ENCODE measurements around the gene GAS7. TPM values are rescaled to one million over a fixed set of nuclear protein-coding genes. Genes with fewer than 3 reads are reported as not detected.

GAS7 gene
- total and polyA plus RNA-seq, 2 donors (not counting 1 experiment from before 2014, with no cell fraction given): 3.4 to 13.6 TPM

- WGBS (ENCODE audit: insufficient coverage): 97% methylated on average over 34 of the region's 35 CpGs
- H3K4me1 ChIP-seq (ENCODE audit: control insufficient read depth in 2 of 2, insufficient read depth in 2 of 2, low read length in 2 of 2): no peaks in the 10 kb centered on the region
Measured at GRCh38 chr17:9904277-9905077, 293.9 kb downstream of the GAS7 start.

More at GRCh38 chr17:9904277-9905077, 293.9 kb downstream of the GAS7 start:
- intact Hi-C loops (cut with micrococcal nuclease): no loop called here
- TF ChIP-seq EZH2 (IDR thresholded peaks at IDR 0.05; ENCODE audit: borderline replicate concordance, insufficient read depth, low read depth, low read length, poor library complexity, severe bottlenecking): no peak
- TF ChIP-seq CTCF (IDR thresholded peaks at IDR 0.05): no peak
- Histone ChIP-seq H3K4me3 (ENCODE audit: control extremely low read depth in 1 of 5, extremely low read depth in 1 of 5, insufficient read depth in 1 of 5, low read depth in 2 of 5, low read length in 4 of 5) (no peak overlapping the region), H3K27me3 (replicated peaks in 1 of 4; ENCODE audit: control extremely low read depth in 1 of 4, control insufficient read depth in 3 of 4, insufficient read depth in 4 of 4, low read length in 3 of 4) (no peaks in the 10 kb centered on the region), H3K36me3 (replicated peaks in 1 of 2; ENCODE audit: control extremely low read depth in 1 of 2, control insufficient read depth in 1 of 2, extremely low read depth in 1 of 2, insufficient read depth in 2 of 2, low read length in 1 of 2) (no peaks in the 10 kb centered on the region), H3K4me2 (replicated peaks; ENCODE audit: low read depth, low read length, poor library complexity, severe bottlenecking) (no peak overlapping the region), H3K27ac (ENCODE audit: low read length in 2 of 2) (no peak overlapping the region), H3K79me2 (ENCODE audit: control insufficient read depth, insufficient read depth, low read length) (no peaks in the 10 kb centered on the region), H3K9ac (ENCODE audit: low read length) (no peak overlapping the region), H4K20me1 (ENCODE audit: control insufficient read depth, insufficient read depth, low read length, poor library complexity, severe bottlenecking) (no peaks in the 10 kb centered on the region), H3K9me3 (ENCODE audit: control extremely low read depth in 1 of 3, control insufficient read depth in 2 of 3, insufficient read depth in 1 of 3, low read length in 2 of 3) (no peaks in the 10 kb centered on the region), H2AFZ (ENCODE audit: insufficient read depth, low read depth, low read length, poor library complexity, severe bottlenecking) (no peak overlapping the region)
- Mint-ChIP-seq H3K9me3 (ENCODE audit: insufficient read depth) (no peaks in the 10 kb centered on the region), H3K4me3 (no peak overlapping the region), H3K27ac (no peak overlapping the region), H3K27me3 (peaks cover 10% of the 10 kb centered on the region), H3K4me1 (no peaks in the 10 kb centered on the region)
- ChIA-PET POLR2A (no interaction called here), CTCF (interaction anchor here (1.4 kb wide), 1 partner anchor 20 kb away, joined by 5 read pairs; no protein-coding TSS in a partner anchor)
- ATAC-seq (ENCODE audit: low read depth): no peak
- DNase-seq: no peak

All from B cell (primary cell).